H1 (cell line): ENCODE results near the gene TBC1D22A. TPM values are rescaled to one million over a fixed set of nuclear protein-coding genes. Genes with fewer than 3 reads are reported as not detected.

Experiments
- EZH2 ChIP-seq: fragments of 200-600 bp; sonication (generic); IDR thresholded peaks from 2 replicates; pipeline ENCODE4 v1.7.1; 2012; ENCODE audit warnings: low read depth, mild to moderate bottlenecking, moderate library complexity, low read length, inconsistent platforms; ENCODE audit not compliant: severe bottlenecking
- NANOG ChIP-seq: IDR thresholded peaks from 2 replicates; pipeline ENCODE4 v1.6.1; 2011; ENCODE audit warnings: low read length, low read depth, mild to moderate bottlenecking, inconsistent platforms; ENCODE audit not compliant: insufficient read depth, poor library complexity, severe bottlenecking
- POLR2A ChIP-seq, 2 experiments: IDR thresholded peaks; 1 replicate in 1 of 2; 2 replicates in 1 of 2; pipeline ENCODE4 v1.6.1; 2011; ENCODE audit warnings: low read depth in 2 of 2, low read length in 2 of 2, mild to moderate bottlenecking in 2 of 2; ENCODE audit errors: control extremely low read depth in 1 of 2
- POLR2AphosphoS5 ChIP-seq: IDR thresholded peaks from 2 replicates; pipeline ENCODE4 v1.6.1; 2011; ENCODE audit warnings: low read depth, low read length
- RFX5 ChIP-seq: IDR thresholded peaks from 2 replicates; pipeline ENCODE4 v1.6.1; 2011; ENCODE audit warnings: low read depth, low read length, improper control_type of control experiment, borderline replicate concordance
- YY1 ChIP-seq: IDR thresholded peaks from 2 replicates; pipeline ENCODE4 v1.6.1; 2011; ENCODE audit warnings: low read depth, mild to moderate bottlenecking, low read length
- ZNF274 ChIP-seq: IDR thresholded peaks from 2 replicates; pipeline ENCODE4 v1.7.0; 2012; ENCODE audit warnings: low read length, borderline replicate concordance; ENCODE audit errors: extremely low read depth
- polyA plus RNA-seq, 7 experiments: library from polyadenylated mRNA; depleted of rRNA in 3 of 7; stranded (reverse) in 5 of 7; unstranded in 2 of 7; fragments of >200 nt in 5 of 7; fragments of 200-250 nt in 2 of 7; gene quantifications; 1 replicate in 5 of 7; 2 replicates in 1 of 7; 4 replicates in 1 of 7; pipeline versions ENCODE4 v1.2.1 to v1.2.3, GENCODE V29; 2011 to 2013; ENCODE audit warnings: missing spikeins in 2 of 7, mixed read lengths in 2 of 7
- total RNA-seq: library from RNA; stranded (reverse); fragmentation: NEBNext Ultra II Directional; extraction: Animal tissue kit (Norgen Biotek cat#: 25700); gene quantifications from 2 replicates; pipeline ENCODE4 v1.2.1, GENCODE V29; 2021
- TF ChIP-seq, protein P1 (sequence below): IDR thresholded peaks from 2 replicates; pipeline ENCODE4 v1.6.1; 2012; ENCODE audit warnings: inconsistent platforms

Gene TBC1D22A
- total and polyA plus RNA-seq, 2 of the 8 experiments (the other 6 are each of a cell fraction or from before 2014, with no cell fraction given) = 11.9 to 18.4 TPM

GRCh38 chr22:47176573-47177333 lies 414.3 kb downstream of the TBC1D22A start (continued):
- no peak for TF ChIP-seq NANOG
- TF ChIP-seq, protein P1, sequence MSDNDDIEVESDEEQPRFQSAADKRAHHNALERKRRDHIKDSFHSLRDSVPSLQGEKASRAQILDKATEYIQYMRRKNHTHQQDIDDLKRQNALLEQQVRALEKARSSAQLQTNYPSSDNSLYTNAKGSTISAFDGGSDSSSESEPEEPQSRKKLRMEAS = no peak
- TF ChIP-seq RFX5 = no peak
- TF ChIP-seq YY1 = no peak
- TF ChIP-seq EZH2 = no peak
- TF ChIP-seq ZNF274 = no peak
- TF ChIP-seq POLR2AphosphoS5 = no peak
- TF ChIP-seq POLR2A (IDR thresholded peaks at IDR 0.05; ENCODE audit: control extremely low read depth in 1 of 2, low read depth in 2 of 2, low read length in 2 of 2) = no peak
